BLaER1 treated with 17β-estradiol and CSF1 and Interleukin-3, amounts not matched to agents 10 nM and 100 nM (cell line): Measurements from ENCODE around the gene NLN.
"Not testable (repeated sequence)": the region's sequence is repeated elsewhere in the genome, so short reads cannot be mapped to it uniquely, and the experiment has no call there.

Source experiments
- H3K27ac ChIP-seq, 11 experiments: shearing (Covaris generic); formaldehyde crosslinking; 2 replicates each; pipeline ENCODE4 v1.8.1; 2022
- H3K27me3 ChIP-seq, 11 experiments: shearing (Covaris generic); formaldehyde crosslinking; 2 replicates each; pipeline ENCODE4 v1.8.1; 2022
- H3K36me3 ChIP-seq, 11 experiments: shearing (Covaris generic); formaldehyde crosslinking; 2 replicates each; pipeline ENCODE4 v1.8.1; 2022
- H3K4me1 ChIP-seq, 10 experiments: shearing (Covaris generic); formaldehyde crosslinking; 2 replicates each; pipeline ENCODE4 v1.8.1; 2022
- H3K4me2 ChIP-seq, 11 experiments: shearing (Covaris generic); formaldehyde crosslinking; 2 replicates each; pipeline ENCODE4 v1.8.1; 2022
- H3K4me3 ChIP-seq, 10 experiments: shearing (Covaris generic); formaldehyde crosslinking; 2 replicates each; pipeline ENCODE4 v1.8.1; 2022
- H3K9ac ChIP-seq, 11 experiments: shearing (Covaris generic); formaldehyde crosslinking; 2 replicates each; pipeline ENCODE4 v1.8.1; 2022
- H3K9me3 ChIP-seq, 11 experiments: shearing (Covaris generic); formaldehyde crosslinking; replicated peaks in 1 of 11; 2 replicates each; pipeline ENCODE4 v1.8.1; 2022
- H4K20me1 ChIP-seq, 11 experiments: shearing (Covaris generic); formaldehyde crosslinking; 2 replicates each; pipeline ENCODE4 v1.8.1; 2022
- Cebpa-rat ChIP-seq, 11 experiments: shearing (Covaris generic); IDR thresholded peaks; 2 replicates each; pipeline ENCODE4 v1.8.1; 2022

NLN gene

GRCh38 chr5:65802080-65802479, 80.1 kb downstream of the NLN start:
- Histone ChIP-seq H4K20me1 (peaks cover 0 to 83% (median 0%) of the 10 kb centered on the region in 11 experiments; a peak in 3 of 22 replicates), H3K4me2 (no peak overlapping the region), H3K27me3 (no peaks in the 10 kb centered on the region), H3K9me3 (peaks cover 13 to 55% (median 49%) of the 10 kb centered on the region in 11 experiments; a peak in 21 of 22 replicates), H3K9ac (no peak overlapping the region), H3K4me3 (peak overlapping the region in 6 of 10 experiments; percentile 6 to 31 (median 21); a peak in 6 of 20 replicates), H3K27ac (no peak overlapping the region), H3K4me1 (peaks cover 0 to 31% (median 0%) of the 10 kb centered on the region in 10 experiments; a peak in 5 of 20 replicates), H3K36me3 (peaks cover 77 to 100% (median 89%) of the 10 kb centered on the region in 11 experiments)
- no peak for TF ChIP-seq Cebpa-rat (IDR thresholded peaks at IDR 0.05)

GRCh38 chr5:65802820-65803219, 80.8 kb downstream of the NLN start:
- Histone ChIP-seq H3K36me3 (peaks cover 69 to 100% (median 88%) of the 10 kb centered on the region in 11 experiments), H3K4me3 (peak overlapping the region in 6 of 10 experiments; percentile 5 to 31 (median 21); a peak in 4 of 20 replicates)

GRCh38 chr5:65803699-65804391, 81.8 kb downstream of the NLN start:
- H4K20me1 ChIP-seq = peaks cover 0 to 82% (median 0%) of the 10 kb centered on the region in 11 experiments; a peak in 3 of 22 replicates
- no peak for TF ChIP-seq Cebpa-rat (IDR thresholded peaks at IDR 0.05)
- no peak overlapping the region for H3K9ac ChIP-seq
- no peaks in the 10 kb centered on the region for H3K27me3 ChIP-seq
- no peak overlapping the region for H3K27ac ChIP-seq
- peaks cover 67 to 100% (median 83%) of the 10 kb centered on the region in 11 experiments for H3K36me3 ChIP-seq
- peaks cover 13 to 55% (median 49%) of the 10 kb centered on the region in 11 experiments; a peak in 21 of 22 replicates for H3K9me3 ChIP-seq
- H3K4me3 ChIP-seq = 0 out of 20 replicates have a peak overlapping the region, but pooled peaks of 2 of the 10 experiments have one; percentile 21 to 31
- H3K4me1 ChIP-seq = peaks cover 0 to 49% (median 0%) of the 10 kb centered on the region in 10 experiments; a peak in 5 of 20 replicates
- no peak overlapping the region for H3K4me2 ChIP-seq

More at GRCh38 chr5:65802820-65803219, 80.8 kb downstream of the NLN start:
- Histone ChIP-seq H3K4me1 (peaks cover 0 to 39% (median 0%) of the 10 kb centered on the region in 10 experiments; a peak in 5 of 20 replicates), H4K20me1 (peaks cover 0 to 82% (median 0%) of the 10 kb centered on the region in 11 experiments; a peak in 3 of 22 replicates), H3K27ac (no peak overlapping the region), H3K9ac (no peak overlapping the region), H3K9me3 (peaks cover 13 to 55% (median 49%) of the 10 kb centered on the region in 11 experiments; a peak in 21 of 22 replicates), H3K27me3 (no peaks in the 10 kb centered on the region), H3K4me2 (peak overlapping the region in 1 of 11 experiments; percentile 15; a peak in 1 of 22 replicates)
- TF ChIP-seq Cebpa-rat (IDR thresholded peaks at IDR 0.05) = no peak

- TF ChIP-seq Cebpa-rat (IDR thresholded peaks at IDR 0.05) = no peak
- peaks cover 0 to 92% (median 0%) of the 10 kb centered on the region in 11 experiments; a peak in 3 of 22 replicates for H4K20me1 ChIP-seq
- no peak overlapping the region for H3K4me2 ChIP-seq
- peaks cover 71 to 100% (median 87%) of the 10 kb centered on the region in 11 experiments for H3K36me3 ChIP-seq
- peaks cover 0 to 62% (median 0%) of the 10 kb centered on the region in 10 experiments; a peak in 5 of 20 replicates for H3K4me1 ChIP-seq
- no peak overlapping the region for H3K9ac ChIP-seq
- peaks cover 13 to 54% (median 46%) of the 10 kb centered on the region in 11 experiments; a peak in 21 of 22 replicates for H3K9me3 ChIP-seq
- H3K27me3 ChIP-seq = no peaks in the 10 kb centered on the region
- no peak overlapping the region for H3K27ac ChIP-seq
- H3K4me3 ChIP-seq = no peak overlapping the region
These were observed 83.1 kb downstream of the NLN start for GRCh38 chr5:65805089-65805488.

- not testable (repeated sequence) for H3K4me2 ChIP-seq, H3K9ac ChIP-seq, H3K4me3 ChIP-seq, H3K27ac ChIP-seq, H3K27me3 ChIP-seq
- Histone ChIP-seq H3K4me1 (peaks cover 0 to 56% (median 0%) of the 10 kb centered on the region in 10 experiments; a peak in 5 of 20 replicates), H3K9me3 (peaks cover 5 to 32% (median 23%) of the 10 kb centered on the region in 11 experiments; a peak in 21 of 22 replicates), H3K36me3 (peaks cover 71 to 100% (median 88%) of the 10 kb centered on the region in 11 experiments), H4K20me1 (peaks cover 0 to 98% (median 0%) of the 10 kb centered on the region in 11 experiments; a peak in 3 of 22 replicates)
These were observed 85.5 kb downstream of the NLN start for GRCh38 chr5:65807494-65807893.

- no peaks in the 10 kb centered on the region for H3K27me3 ChIP-seq
- H3K36me3 ChIP-seq = peaks cover 68 to 100% (median 86%) of the 10 kb centered on the region in 11 experiments
- H4K20me1 ChIP-seq = peaks cover 0 to 97% (median 0%) of the 10 kb centered on the region in 11 experiments; a peak in 3 of 22 replicates
- 0 out of 22 replicates have a peak overlapping the region, but pooled peaks of 1 of the 11 experiments have one; percentile 9 for H3K9ac ChIP-seq
- peak overlapping the region in 1 of 11 experiments; percentile 27; a peak in 2 of 22 replicates for H3K4me2 ChIP-seq
- peaks cover 0 to 52% (median 0%) of the 10 kb centered on the region in 10 experiments; a peak in 5 of 20 replicates for H3K4me1 ChIP-seq
- peaks cover 0 to 24% (median 15%) of the 10 kb centered on the region in 11 experiments; a peak in 20 of 22 replicates for H3K9me3 ChIP-seq
- no peak overlapping the region for H3K4me3 ChIP-seq
- no peak for TF ChIP-seq Cebpa-rat (IDR thresholded peaks at IDR 0.05)
- H3K27ac ChIP-seq = no peak overlapping the region
These were observed 86.3 kb downstream of the NLN start for GRCh38 chr5:65808251-65808741.

GRCh38 chr5:65808818-65809217, 86.8 kb downstream of the NLN start:
- TF ChIP-seq Cebpa-rat (IDR thresholded peaks at IDR 0.05) = no peak
- no peaks in the 10 kb centered on the region for H3K27me3 ChIP-seq
- H3K9me3 ChIP-seq = peaks cover 0 to 19% (median 10%) of the 10 kb centered on the region in 11 experiments; a peak in 18 of 22 replicates
- H3K4me2 ChIP-seq = no peak overlapping the region
- no peak overlapping the region for H3K27ac ChIP-seq
- H3K4me1 ChIP-seq = peaks cover 0 to 46% (median 0%) of the 10 kb centered on the region in 10 experiments; a peak in 4 of 20 replicates
- no peak overlapping the region for H3K9ac ChIP-seq
- H3K4me3 ChIP-seq = no peak overlapping the region
- peaks cover 0 to 97% (median 0%) of the 10 kb centered on the region in 11 experiments; a peak in 3 of 22 replicates for H4K20me1 ChIP-seq
- peaks cover 68 to 100% (median 87%) of the 10 kb centered on the region in 11 experiments for H3K36me3 ChIP-seq

GRCh38 chr5:65809817-65810531, 88.0 kb downstream of the NLN start:
- Histone ChIP-seq H3K9me3 (peaks cover 0 to 8% (median under 1%) of the 10 kb centered on the region in 11 experiments; a peak in 6 of 22 replicates), H3K4me3 (no peak overlapping the region), H4K20me1 (peaks cover 0 to 96% (median 0%) of the 10 kb centered on the region in 11 experiments; a peak in 4 of 22 replicates), H3K36me3 (peaks cover 66 to 100% (median 86%) of the 10 kb centered on the region in 11 experiments), H3K27me3 (no peaks in the 10 kb centered on the region), H3K4me2 (no peak overlapping the region), H3K9ac (no peak overlapping the region), H3K4me1 (peaks cover 0 to 43% (median 0%) of the 10 kb centered on the region in 10 experiments; a peak in 4 of 20 replicates), H3K27ac (no peak overlapping the region)
- no peak for TF ChIP-seq Cebpa-rat (IDR thresholded peaks at IDR 0.05)
